C4-2B (cell line): ENCODE data around the gene WDR74.

Experiments
- CTCF ChIP-seq: fragments of 450-650 bp; conservative IDR thresholded peaks from 2 replicates; pipeline ENCODE4 v1.5.1; 2017; ENCODE audit warnings: mild to moderate bottlenecking
- ZFX ChIP-seq: fragments of 450-650 bp; IDR thresholded peaks from 2 replicates; pipeline ENCODE4 v1.6.1; 2017

- no peak for TF ChIP-seq CTCF
- TF ChIP-seq ZFX: no peak
These were observed 11.8 kb upstream of the WDR74 start for GRCh38 chr11:62850911-62851806.
